ENCODE measurements around the gene LLGL2. TPM values are rescaled to one million over a fixed set of nuclear protein-coding genes. Genes with fewer than 3 reads are reported as not detected.

Gene LLGL2, protein sequence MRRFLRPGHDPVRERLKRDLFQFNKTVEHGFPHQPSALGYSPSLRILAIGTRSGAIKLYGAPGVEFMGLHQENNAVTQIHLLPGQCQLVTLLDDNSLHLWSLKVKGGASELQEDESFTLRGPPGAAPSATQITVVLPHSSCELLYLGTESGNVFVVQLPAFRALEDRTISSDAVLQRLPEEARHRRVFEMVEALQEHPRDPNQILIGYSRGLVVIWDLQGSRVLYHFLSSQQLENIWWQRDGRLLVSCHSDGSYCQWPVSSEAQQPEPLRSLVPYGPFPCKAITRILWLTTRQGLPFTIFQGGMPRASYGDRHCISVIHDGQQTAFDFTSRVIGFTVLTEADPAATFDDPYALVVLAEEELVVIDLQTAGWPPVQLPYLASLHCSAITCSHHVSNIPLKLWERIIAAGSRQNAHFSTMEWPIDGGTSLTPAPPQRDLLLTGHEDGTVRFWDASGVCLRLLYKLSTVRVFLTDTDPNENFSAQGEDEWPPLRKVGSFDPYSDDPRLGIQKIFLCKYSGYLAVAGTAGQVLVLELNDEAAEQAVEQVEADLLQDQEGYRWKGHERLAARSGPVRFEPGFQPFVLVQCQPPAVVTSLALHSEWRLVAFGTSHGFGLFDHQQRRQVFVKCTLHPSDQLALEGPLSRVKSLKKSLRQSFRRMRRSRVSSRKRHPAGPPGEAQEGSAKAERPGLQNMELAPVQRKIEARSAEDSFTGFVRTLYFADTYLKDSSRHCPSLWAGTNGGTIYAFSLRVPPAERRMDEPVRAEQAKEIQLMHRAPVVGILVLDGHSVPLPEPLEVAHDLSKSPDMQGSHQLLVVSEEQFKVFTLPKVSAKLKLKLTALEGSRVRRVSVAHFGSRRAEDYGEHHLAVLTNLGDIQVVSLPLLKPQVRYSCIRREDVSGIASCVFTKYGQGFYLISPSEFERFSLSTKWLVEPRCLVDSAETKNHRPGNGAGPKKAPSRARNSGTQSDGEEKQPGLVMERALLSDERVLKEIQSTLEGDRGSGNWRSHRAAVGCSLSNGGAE
- 100 to 1,000 TPM in 4 of 5 donors, 10 to 100 TPM in 1; 72.3 to 565 (median 165) TPM for total RNA-seq
- polyA plus RNA-seq = 100 to 1,000 TPM; 144 to 199 (median 184) TPM
- long read RNA-seq, donor 1, partial matches to known transcripts = 0 of 3 reads
- long read RNA-seq, donor 1, other reads (novel, unspliced or antisense) = 0 of 3 reads
- long read RNA-seq, donor 2, transcript LLGL2-202 (10 exons, 1,374 nt) = major isoform, 5 of 8 reads
- long read RNA-seq, donor 2, partial matches to known transcripts = 0 of 8 reads
- long read RNA-seq, donor 2, other reads (novel, unspliced or antisense) = 0 of 8 reads
- long read RNA-seq, donor 3, transcript LLGL2-202 (10 exons, 1,374 nt) = major isoform, 6 of 16 reads
- long read RNA-seq, donor 3, partial matches to known transcripts = 7 of 16 reads
- long read RNA-seq, donor 3, other reads (novel, unspliced or antisense) = 0 of 16 reads
- long read RNA-seq, donor 4 = 0 reads
- long read RNA-seq, donor 5, partial matches to known transcripts = 14 of 19 reads
- long read RNA-seq, donor 5, other reads (novel, unspliced or antisense) = 0 of 19 reads
- long read RNA-seq, donor 6, transcript LLGL2-203 (26 exons, 3,509 nt) = minor isoform, 5 of 67 reads
- long read RNA-seq, donor 6, transcript LLGL2-202 (10 exons, 1,374 nt) = major isoform, 26 of 67 reads
- long read RNA-seq, donor 6, partial matches to known transcripts = 33 of 67 reads
- long read RNA-seq, donor 6, other reads (novel, unspliced or antisense) = 0 of 67 reads
- long read RNA-seq, donor 7, partial matches to known transcripts = 5 of 10 reads
- long read RNA-seq, donor 7, other reads (novel, unspliced or antisense) = 0 of 10 reads
- long read RNA-seq, donor 8, transcript LLGL2-202 (10 exons, 1,374 nt) = major isoform, 6 of 36 reads
- long read RNA-seq, donor 8, partial matches to known transcripts = 27 of 36 reads
- long read RNA-seq, donor 8, other reads (novel, unspliced or antisense) = 0 of 36 reads
- long read RNA-seq, donor 9, partial matches to known transcripts = 12 of 16 reads
- long read RNA-seq, donor 9, other reads (novel, unspliced or antisense) = 0 of 16 reads
- long read RNA-seq, donor 10, partial matches to known transcripts = 0 of 2 reads
- long read RNA-seq, donor 10, other reads (novel, unspliced or antisense) = 0 of 2 reads

DNA sequence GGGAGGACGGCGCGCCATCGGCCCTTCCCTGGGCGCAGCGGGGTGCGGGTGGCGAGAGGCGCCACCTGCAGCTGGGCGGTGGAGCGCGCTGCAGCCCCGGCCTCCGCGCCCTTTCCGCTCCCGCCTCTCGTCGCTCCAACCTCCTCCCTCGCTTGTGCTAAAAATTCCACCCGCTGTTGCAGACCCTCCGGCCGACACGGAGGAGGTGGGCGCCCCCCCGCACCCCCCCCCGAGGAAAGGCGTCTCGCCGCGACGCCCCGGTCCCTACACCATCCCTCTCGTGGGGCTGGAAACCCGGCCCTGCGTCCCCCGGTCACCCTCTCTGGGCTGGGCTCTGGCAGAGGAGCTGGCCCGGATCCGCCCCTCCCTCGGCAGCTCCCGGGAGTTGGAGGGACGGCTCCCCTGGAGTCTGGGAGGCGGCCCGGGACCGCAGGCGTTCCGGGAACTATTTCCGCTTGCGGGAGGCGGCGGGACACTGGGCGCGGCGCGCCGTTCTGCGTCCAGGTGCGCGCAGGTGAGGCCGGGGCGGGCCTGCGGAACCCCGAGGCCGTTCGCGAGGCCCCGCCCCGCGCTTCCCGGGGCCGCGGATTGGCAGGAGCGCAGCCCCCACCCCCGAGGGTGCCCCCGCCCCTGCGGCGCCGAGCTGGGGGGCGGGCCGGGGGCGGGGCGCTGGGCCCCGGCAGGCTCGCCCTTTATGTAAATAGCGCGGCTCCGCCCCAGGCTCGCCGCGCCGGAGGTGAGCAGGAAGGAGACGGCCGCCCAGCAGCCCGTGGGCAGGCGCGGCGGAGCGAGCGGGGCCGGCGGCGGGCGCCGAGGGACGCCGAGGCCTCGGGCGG is at the start of gene LLGL2:
Gene LLGL2, plus strand, starts transcription at position 728 of the 836 bp plus-strand sequence. CDS start 17,730 bp downstream, outside the sequence.
- DNase-seq = peak; percentile 93 to 97
- H3K9me3 ChIP-seq = no peaks in the 10 kb centered on the region
- peaks cover 7 to 40% (median 25%) of the 10 kb centered on the region in 4 donors for H3K36me3 ChIP-seq
- TF ChIP-seq POLR2AphosphoS5 (IDR thresholded peaks at IDR 0.05) (peak in 2 of 3 donors; percentile 40 to 76), EP300 (IDR thresholded peaks at IDR 0.05) (no peak), POLR2A (IDR thresholded peaks at IDR 0.05) (no peak)
- TF ChIP-seq, protein P1, sequence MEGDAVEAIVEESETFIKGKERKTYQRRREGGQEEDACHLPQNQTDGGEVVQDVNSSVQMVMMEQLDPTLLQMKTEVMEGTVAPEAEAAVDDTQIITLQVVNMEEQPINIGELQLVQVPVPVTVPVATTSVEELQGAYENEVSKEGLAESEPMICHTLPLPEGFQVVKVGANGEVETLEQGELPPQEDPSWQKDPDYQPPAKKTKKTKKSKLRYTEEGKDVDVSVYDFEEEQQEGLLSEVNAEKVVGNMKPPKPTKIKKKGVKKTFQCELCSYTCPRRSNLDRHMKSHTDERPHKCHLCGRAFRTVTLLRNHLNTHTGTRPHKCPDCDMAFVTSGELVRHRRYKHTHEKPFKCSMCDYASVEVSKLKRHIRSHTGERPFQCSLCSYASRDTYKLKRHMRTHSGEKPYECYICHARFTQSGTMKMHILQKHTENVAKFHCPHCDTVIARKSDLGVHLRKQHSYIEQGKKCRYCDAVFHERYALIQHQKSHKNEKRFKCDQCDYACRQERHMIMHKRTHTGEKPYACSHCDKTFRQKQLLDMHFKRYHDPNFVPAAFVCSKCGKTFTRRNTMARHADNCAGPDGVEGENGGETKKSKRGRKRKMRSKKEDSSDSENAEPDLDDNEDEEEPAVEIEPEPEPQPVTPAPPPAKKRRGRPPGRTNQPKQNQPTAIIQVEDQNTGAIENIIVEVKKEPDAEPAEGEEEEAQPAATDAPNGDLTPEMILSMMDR (IDR thresholded peaks at IDR 0.05) = peak in 5 of 7 experiments; percentile 12 to 54 (median 25)
- peaks cover 0 to 10% (median 0%) of the 10 kb centered on the region in 3 donors for H3K27me3 ChIP-seq
- WGBS, 5 donors = 0 to 2% (median 1%) methylated on average over 25 to 108 of the region's 108 CpGs
- intact Hi-C loops (cut with DNase I; ENCODE audit: low total_unique reads) = no loop called here
- H3K4me1 ChIP-seq = peaks cover 27 to 51% (median 38%) of the 10 kb centered on the region in 4 donors
- peak within 1 kb of the TSS; percentile 87 to 97 (median 88) for H3K27ac ChIP-seq
- H3K4me3 ChIP-seq = peak within 1 kb of the TSS; percentile 62 to 72 (median 72)

DNA sequence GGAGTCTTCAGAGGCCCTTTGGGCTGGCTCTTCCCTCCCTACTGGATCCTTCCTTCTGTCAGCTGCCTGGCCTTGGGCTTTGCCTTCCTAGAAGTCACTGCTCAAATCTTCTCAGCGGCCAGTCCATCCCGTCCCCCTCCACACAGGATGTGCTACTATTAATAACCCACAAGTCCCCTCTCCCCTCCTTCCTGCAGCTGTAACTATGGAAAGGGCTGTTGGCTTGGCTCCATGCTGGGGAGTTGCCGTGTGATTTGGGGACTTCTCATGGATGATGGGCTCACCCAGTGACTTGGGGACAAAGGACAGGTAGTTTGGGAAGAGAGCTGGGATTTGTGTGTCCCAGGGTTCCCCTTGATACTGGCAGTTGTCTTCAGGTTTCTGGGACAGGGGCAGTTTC is 49.6 kb upstream of the LLGL2 start:
- peak in 1 of 2 donors; percentile 72 for DNase-seq
- Histone ChIP-seq H3K4me1 (peaks cover 18 to 33% (median 24%) of the 10 kb centered on the region in 4 donors), H3K27ac (peak overlapping the region in 4 of 5 donors; percentile 47 to 68 (median 61)), H3K4me3 (no peak overlapping the region), H3K9me3 (no peaks in the 10 kb centered on the region), H3K36me3 (peaks cover 10 to 44% (median 40%) of the 10 kb centered on the region in 4 donors), H3K27me3 (no peaks in the 10 kb centered on the region)
- intact Hi-C loops (cut with DNase I; ENCODE audit: low total_unique reads) = no loop called here
- TF ChIP-seq POLR2AphosphoS5 (IDR thresholded peaks at IDR 0.05) = no peak
- TF ChIP-seq POLR2A (IDR thresholded peaks at IDR 0.05) = no peak
- TF ChIP-seq EP300 (IDR thresholded peaks at IDR 0.05) = no peak
- TF ChIP-seq, protein P1 (IDR thresholded peaks at IDR 0.05) = no peak
- WGBS, 5 donors = 51 to 66% (median 57%) methylated on average over 3 of the region's 3 CpGs

DNA sequence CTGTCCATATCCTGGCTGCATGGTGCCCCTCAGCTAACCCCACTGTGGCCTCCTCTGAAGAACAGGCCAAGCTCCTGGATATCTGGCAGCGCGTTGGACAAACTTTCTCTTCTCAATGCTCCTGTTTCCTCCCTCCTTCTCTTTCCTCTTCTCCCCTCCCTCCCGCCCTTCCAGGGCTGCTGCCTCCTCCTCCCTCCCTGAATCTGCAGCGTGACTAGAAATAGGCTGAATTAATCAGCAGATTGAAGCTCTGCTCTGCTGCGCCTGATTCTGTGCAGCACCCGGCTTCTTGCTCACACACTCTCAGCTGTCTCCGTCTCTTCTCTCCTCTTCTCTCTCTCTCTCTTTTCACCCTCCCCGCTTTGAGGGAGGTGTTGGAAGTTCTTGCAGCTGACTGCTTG is 49.2 kb upstream of the LLGL2 start:
- peak in 1 of 2 donors; percentile 72 for DNase-seq
- peaks cover 10 to 44% (median 40%) of the 10 kb centered on the region in 4 donors for H3K36me3 ChIP-seq
- peak overlapping the region in 3 of 5 donors; percentile 57 to 68 (median 65) for H3K27ac ChIP-seq
- no peak overlapping the region for H3K4me3 ChIP-seq
- TF ChIP-seq POLR2A (IDR thresholded peaks at IDR 0.05) (no peak), POLR2AphosphoS5 (IDR thresholded peaks at IDR 0.05) (no peak), EP300 (IDR thresholded peaks at IDR 0.05) (no peak)
- TF ChIP-seq, protein P1 (IDR thresholded peaks at IDR 0.05) = no peak
- intact Hi-C loops (cut with DNase I; ENCODE audit: low total_unique reads) = no loop called here
- H3K9me3 ChIP-seq = no peaks in the 10 kb centered on the region
- H3K27me3 ChIP-seq = no peaks in the 10 kb centered on the region
- WGBS, 5 donors = 35 to 53% (median 46%) methylated on average over 8 of the region's 8 CpGs
- peaks cover 18 to 36% (median 28%) of the 10 kb centered on the region in 4 donors for H3K4me1 ChIP-seq

Data from stomach (tissue), 19 donors.